GM12874 (cell line): ENCODE measurements around the gene SLC16A13.

Source experiments
- CTCF ChIP-seq: IDR thresholded peaks from 2 replicates; pipeline ENCODE4 v1.5.1; 2011; ENCODE audit warnings: low read depth, mild to moderate bottlenecking, control low read depth, low read length, moderate library complexity; ENCODE audit not compliant: insufficient read depth

Gene SLC16A13

DNA sequence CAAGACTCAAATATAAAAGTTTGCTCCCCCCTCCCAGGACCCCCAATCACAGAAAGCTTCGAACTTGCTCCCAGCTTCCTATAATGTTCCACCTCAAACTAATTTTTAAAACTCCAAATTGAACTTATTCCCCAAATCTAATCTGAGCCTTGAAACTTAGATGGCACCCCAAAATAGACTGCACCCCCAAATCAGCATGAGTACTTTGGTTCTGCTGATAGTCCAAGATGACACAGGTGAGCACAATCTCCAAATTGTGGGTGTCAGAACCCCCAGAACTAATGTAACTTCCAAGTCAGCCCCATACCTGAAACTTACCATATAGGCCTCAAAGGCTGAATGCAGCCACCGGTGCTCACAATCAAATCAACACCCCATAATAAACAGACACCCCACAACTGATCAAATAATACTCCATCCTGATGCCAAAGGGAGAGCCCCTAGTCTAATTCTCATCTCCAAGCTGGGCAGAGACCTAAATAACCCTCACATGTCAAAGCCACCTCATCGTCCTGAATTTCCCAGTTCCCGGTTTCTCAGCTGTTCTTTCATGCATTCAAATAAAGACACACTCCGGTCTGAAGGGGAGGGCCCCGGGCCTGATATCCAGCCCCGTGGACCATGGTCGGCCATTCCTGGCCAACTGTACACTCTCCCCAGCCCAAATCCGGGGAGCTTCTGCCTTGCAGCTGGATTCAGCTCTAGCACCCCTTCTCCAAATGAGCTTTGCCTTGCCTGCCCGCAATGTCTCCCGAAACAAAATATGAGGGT lies 14.7 kb upstream of the SLC16A13 start:
- TF ChIP-seq CTCF, result no peak

- TF ChIP-seq CTCF, result peak; percentile 98
Observed at GRCh38 chr17:7021993-7022778, 13.6 kb upstream of the SLC16A13 start.

- no peak for TF ChIP-seq CTCF
Observed at GRCh38 chr17:7022781-7023571, 12.8 kb upstream of the SLC16A13 start, which contains the start of gene BCL6B. TSS of gene BCL6B (plus strand) at chr17:7023050. CDS start at chr17:7023672, 622 bp downstream.

DNA sequence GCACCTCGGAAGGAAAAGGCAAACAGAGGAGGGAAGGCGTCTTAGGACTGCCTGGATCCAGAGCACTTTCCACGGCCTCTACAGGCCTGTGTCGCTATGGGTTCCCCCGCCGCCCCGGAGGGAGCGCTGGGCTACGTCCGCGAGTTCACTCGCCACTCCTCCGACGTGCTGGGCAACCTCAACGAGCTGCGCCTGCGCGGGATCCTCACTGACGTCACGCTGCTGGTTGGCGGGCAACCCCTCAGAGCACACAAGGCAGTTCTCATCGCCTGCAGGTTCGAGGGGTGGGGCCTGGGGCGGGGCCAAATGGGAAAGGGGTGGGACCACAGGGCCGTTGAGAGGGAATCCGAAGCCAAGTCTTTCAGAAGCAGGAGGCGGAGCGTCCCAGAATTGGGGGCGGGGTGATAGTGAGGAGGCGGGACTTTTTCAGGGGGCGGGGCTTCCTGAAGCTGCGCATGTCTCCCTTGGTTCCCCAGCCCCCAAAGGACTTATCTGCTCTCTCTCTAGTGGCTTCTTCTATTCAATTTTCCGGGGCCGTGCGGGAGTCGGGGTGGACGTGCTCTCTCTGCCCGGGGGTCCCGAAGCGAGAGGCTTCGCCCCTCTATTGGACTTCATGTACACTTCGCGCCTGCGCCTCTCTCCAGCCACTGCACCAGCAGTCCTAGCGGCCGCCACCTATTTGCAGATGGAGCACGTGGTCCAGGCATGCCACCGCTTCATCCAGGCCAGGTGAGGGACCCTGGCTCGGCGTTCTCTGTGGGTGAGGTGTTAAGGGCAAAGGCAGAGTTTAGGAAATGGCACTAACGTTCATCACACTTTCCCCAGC lies 12.0 kb upstream of the SLC16A13 start:
- TF ChIP-seq CTCF, result no peak

DNA sequence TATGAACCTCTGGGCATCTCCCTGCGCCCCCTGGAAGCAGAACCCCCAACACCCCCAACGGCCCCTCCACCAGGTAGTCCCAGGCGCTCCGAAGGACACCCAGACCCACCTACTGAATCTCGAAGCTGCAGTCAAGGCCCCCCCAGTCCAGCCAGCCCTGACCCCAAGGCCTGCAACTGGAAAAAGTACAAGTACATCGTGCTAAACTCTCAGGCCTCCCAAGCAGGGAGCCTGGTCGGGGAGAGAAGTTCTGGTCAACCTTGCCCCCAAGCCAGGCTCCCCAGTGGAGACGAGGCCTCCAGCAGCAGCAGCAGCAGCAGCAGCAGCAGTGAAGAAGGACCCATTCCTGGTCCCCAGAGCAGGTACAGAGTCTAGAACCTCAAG lies 11.4 kb upstream of the SLC16A13 start:
- TF ChIP-seq CTCF, result no peak

DNA sequence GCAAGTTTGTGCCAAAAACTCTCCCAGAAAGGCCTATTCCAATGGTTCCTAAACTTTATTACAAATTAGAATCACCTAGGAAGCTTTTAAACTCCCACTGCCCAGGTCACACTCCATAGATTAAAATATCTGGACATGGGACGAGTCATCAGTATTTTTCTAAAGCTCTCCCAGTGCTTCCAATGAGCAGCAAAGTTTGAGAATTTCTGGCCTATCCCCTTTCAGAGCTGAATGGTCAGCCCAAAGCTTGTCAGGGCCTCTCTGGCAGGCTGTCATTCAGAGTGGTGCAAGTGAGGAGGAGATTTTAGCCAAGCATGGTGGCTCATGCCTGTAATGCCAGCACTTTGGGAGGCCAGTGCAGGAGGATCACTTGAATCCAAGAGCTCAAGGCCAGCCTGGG lies 10.6 kb upstream of the SLC16A13 start:
- TF ChIP-seq CTCF, result no peak
